ENCODE results near the gene E2F7.

The E2F7 gene

GRCh38 chr12:77062396-77062795, 3.0 kb downstream of the E2F7 start:
- no peak for DNase-seq

GRCh38 chr12:77060883-77061240, 4.5 kb downstream of the E2F7 start:
- DNase-seq: no peak

- DNase-seq: no peak
These were observed 5.1 kb downstream of the E2F7 start for GRCh38 chr12:77060136-77060882.

- no peak for DNase-seq
These were observed 6.6 kb downstream of the E2F7 start for GRCh38 chr12:77058740-77059139.

- no peak for DNase-seq
These were observed 10.5 kb downstream of the E2F7 start for GRCh38 chr12:77054851-77055250.

GRCh38 chr12:77053259-77053658, 12.1 kb downstream of the E2F7 start:
- DNase-seq: no peak

- DNase-seq: peak; percentile 78
These were observed 15.5 kb downstream of the E2F7 start for GRCh38 chr12:77049767-77050353.

- DNase-seq: no peak
These were observed 17.8 kb downstream of the E2F7 start for GRCh38 chr12:77047341-77048109.

GRCh38 chr12:77046468-77046867, 18.9 kb downstream of the E2F7 start:
- DNase-seq: no peak

GRCh38 chr12:77045183-77045582, 20.2 kb downstream of the E2F7 start:
- no peak for DNase-seq

GRCh38 chr12:77044721-77045120, 20.6 kb downstream of the E2F7 start:
- no peak for DNase-seq

- DNase-seq: no peak
These were observed 22.5 kb downstream of the E2F7 start for GRCh38 chr12:77042833-77043232.

GRCh38 chr12:77040231-77040630, 25.1 kb downstream of the E2F7 start:
- DNase-seq: no peak

GRCh38 chr12:77035226-77035625, 30.1 kb downstream of the E2F7 start:
- no peak for DNase-seq

- DNase-seq: no peak
These were observed 31.5 kb downstream of the E2F7 start for GRCh38 chr12:77033658-77034536.

- DNase-seq: peak; percentile 8
These were observed 33.0 kb downstream of the E2F7 start for GRCh38 chr12:77032406-77032805.

- DNase-seq: no peak
These were observed 33.6 kb downstream of the E2F7 start for GRCh38 chr12:77031745-77032144.

GRCh38 chr12:77025782-77026314, 39.5 kb downstream of the E2F7 start:
- no peak for DNase-seq

GRCh38 chr12:77023501-77023900, 41.9 kb downstream of the E2F7 start:
- no peak for DNase-seq

- no peak for DNase-seq
These were observed 45.4 kb downstream of the E2F7 start for GRCh38 chr12:77019920-77020319.

GRCh38 chr12:77016606-77017005, 48.8 kb downstream of the E2F7 start:
- no peak for DNase-seq

GRCh38 chr12:77013091-77013490, 52.3 kb downstream of the E2F7 start:
- no peak for DNase-seq
